Measurements from ENCODE around the gene ABI1.

ABI1 gene

GRCh38 chr10:26854524-26854923 lies 6.2 kb downstream of the ABI1 start:
- DNase-seq = no peak

GRCh38 chr10:26844396-26844975 lies 16.3 kb downstream of the ABI1 start:
- no peak for DNase-seq

- DNase-seq = no peak
Measured at GRCh38 chr10:26843736-26844135, 17.0 kb downstream of the ABI1 start.

- DNase-seq = no peak
Measured at GRCh38 chr10:26841733-26842317, 18.9 kb downstream of the ABI1 start.

GRCh38 chr10:26840938-26841732 lies 19.6 kb downstream of the ABI1 start:
- DNase-seq = no peak

GRCh38 chr10:26839966-26840627 lies 20.7 kb downstream of the ABI1 start:
- no peak for DNase-seq

- no peak for DNase-seq
Measured at GRCh38 chr10:26837139-26837538, 23.6 kb downstream of the ABI1 start.

- no peak for DNase-seq
Measured at GRCh38 chr10:26835025-26835424, 25.7 kb downstream of the ABI1 start.

- DNase-seq = no peak
Measured at GRCh38 chr10:26832960-26833359, 27.8 kb downstream of the ABI1 start.

GRCh38 chr10:26831936-26832335 lies 28.8 kb downstream of the ABI1 start:
- no peak for DNase-seq

GRCh38 chr10:26829810-26830515 lies 30.8 kb downstream of the ABI1 start:
- DNase-seq = no peak

- no peak for DNase-seq
Measured at GRCh38 chr10:26824015-26824690, 36.6 kb downstream of the ABI1 start.

- DNase-seq = no peak
Measured at GRCh38 chr10:26821699-26822570, 38.8 kb downstream of the ABI1 start.

- no peak for DNase-seq
Measured at GRCh38 chr10:26815500-26815899, 45.3 kb downstream of the ABI1 start.

- DNase-seq = no peak
Measured at GRCh38 chr10:26810435-26811026, 50.2 kb downstream of the ABI1 start.

GRCh38 chr10:26809973-26810372 lies 50.8 kb downstream of the ABI1 start:
- no peak for DNase-seq

- no peak for DNase-seq
Measured at GRCh38 chr10:26807532-26807931, 53.2 kb downstream of the ABI1 start.

GRCh38 chr10:26806557-26806956 lies 54.2 kb downstream of the ABI1 start:
- DNase-seq = no peak

GRCh38 chr10:26805567-26806245 lies 55.1 kb downstream of the ABI1 start:
- no peak for DNase-seq
